Neuronal stem cell (in vitro differentiated cells): ENCODE measurements around the gene CROCC.
"Not testable (repeated sequence)": the region's sequence is repeated elsewhere in the genome, so short reads cannot be mapped to it uniquely, and the experiment has no call there.

ENCODE experiments used
- DNase-seq: peaks from one replicate; pipeline ENCODE4 v3.0.0-alpha.2; 2013; ENCODE audit warnings: low spot score
- H2AFZ ChIP-seq: one replicate; pipeline ENCODE4 v1.6.1; 2013; ENCODE audit warnings: mild to moderate bottlenecking, low read length, inconsistent platforms
- H2AK5ac ChIP-seq: 2 replicates; pipeline ENCODE4 v1.6.1; 2013; ENCODE audit warnings: low read depth, mild to moderate bottlenecking, inconsistent platforms, low read length, moderate library complexity, mixed read lengths
- H2BK120ac ChIP-seq: 2 replicates; pipeline ENCODE4 v1.6.1; 2013; ENCODE audit warnings: low read depth, mild to moderate bottlenecking, inconsistent platforms, low read length, moderate library complexity, mixed read lengths
- H2BK12ac ChIP-seq: one replicate; pipeline ENCODE4 v1.6.1; 2013; ENCODE audit warnings: low read length, inconsistent platforms
- H2BK15ac ChIP-seq: 2 replicates; pipeline ENCODE4 v1.6.1; 2013; ENCODE audit warnings: mild to moderate bottlenecking, low read length, inconsistent platforms, mixed read lengths
- H2BK5ac ChIP-seq: one replicate; pipeline ENCODE4 v1.6.1; 2013; ENCODE audit warnings: inconsistent platforms, mild to moderate bottlenecking, low read length, moderate library complexity
- H3K14ac ChIP-seq: one replicate; pipeline ENCODE4 v1.6.1; 2013; ENCODE audit warnings: low read length, inconsistent platforms
- H3K18ac ChIP-seq: 2 replicates; pipeline ENCODE4 v1.6.1; 2013; ENCODE audit warnings: low read length, inconsistent platforms
- H3K23ac ChIP-seq: 2 replicates; pipeline ENCODE4 v1.6.1; 2013; ENCODE audit warnings: low read depth, mild to moderate bottlenecking, mixed read lengths, low read length, inconsistent platforms; ENCODE audit not compliant: poor library complexity
- H3K27ac ChIP-seq: replicated peaks from 3 replicates; pipeline ENCODE4 v1.5.1; 2013; ENCODE audit warnings: low read length, inconsistent platforms
- H3K27me3 ChIP-seq, 3 experiments: 2 replicates each; pipeline ENCODE4 v1.6.1; 2013; ENCODE audit warnings: low read length in 3 of 3, mild to moderate bottlenecking in 2 of 3, inconsistent platforms in 1 of 3, low read depth in 1 of 3, mixed read lengths in 1 of 3, moderate library complexity in 1 of 3; ENCODE audit not compliant: control insufficient read depth in 3 of 3, insufficient read depth in 3 of 3
- H3K36me3 ChIP-seq, 2 donors: replicated peaks in 1 of 2; 2 replicates each; pipeline ENCODE4 v1.6.1; 2013; ENCODE audit warnings: low read length in 2 of 2; ENCODE audit not compliant: control insufficient read depth in 2 of 2, insufficient read depth in 2 of 2
- H3K4ac ChIP-seq: 2 replicates; pipeline ENCODE4 v1.6.1; 2013; ENCODE audit warnings: inconsistent platforms, mild to moderate bottlenecking, low read length, moderate library complexity
- H3K4me1 ChIP-seq, 2 donors: 1 replicate in 1 of 2; 2 replicates in 1 of 2; pipeline ENCODE4 v1.6.1; 2013; ENCODE audit warnings: low read length in 2 of 2, low read depth in 1 of 2; ENCODE audit not compliant: control insufficient read depth in 2 of 2, insufficient read depth in 1 of 2
- H3K4me2 ChIP-seq: one replicate; pipeline ENCODE4 v1.6.1; 2013; ENCODE audit warnings: mild to moderate bottlenecking, low read length, inconsistent platforms; ENCODE audit not compliant: insufficient read depth, poor library complexity, severe bottlenecking
- H3K4me3 ChIP-seq, 2 donors: 2 replicates each; pipeline ENCODE4 v1.5.1; 2013; ENCODE audit warnings: low read length in 2 of 2, mild to moderate bottlenecking in 2 of 2, inconsistent platforms in 1 of 2, moderate library complexity in 1 of 2
- H3K79me1 ChIP-seq: one replicate; pipeline ENCODE4 v1.6.1; 2013; ENCODE audit warnings: low read depth, mild to moderate bottlenecking, inconsistent platforms, low read length, moderate library complexity
- H3K9ac ChIP-seq: one replicate; pipeline ENCODE4 v1.6.1; 2013; ENCODE audit warnings: mild to moderate bottlenecking, low read depth, low read length, inconsistent platforms; ENCODE audit not compliant: poor library complexity
- H3K9me3 ChIP-seq, 2 donors: replicated peaks in 1 of 2; 2 replicates each; pipeline versions ENCODE3 to v1.6.1; 2013; ENCODE audit warnings: low read length in 2 of 2, mild to moderate bottlenecking in 2 of 2, inconsistent platforms in 1 of 2, low read depth in 1 of 2, mixed read lengths in 1 of 2, moderate library complexity in 1 of 2; ENCODE audit not compliant: control insufficient read depth in 2 of 2, insufficient read depth in 1 of 2
- H4K8ac ChIP-seq: one replicate; pipeline ENCODE4 v1.6.1; 2013; ENCODE audit warnings: low read depth, mild to moderate bottlenecking, inconsistent platforms, low read length, moderate library complexity
- H4K91ac ChIP-seq: one replicate; pipeline ENCODE4 v1.6.1; 2013; ENCODE audit warnings: low read length, low read depth, mild to moderate bottlenecking, inconsistent platforms; ENCODE audit not compliant: poor library complexity
- WGBS, 2 donors: extraction: QIAGEN DNeasy Blood & Tissue Kit; methylation state at CpG; one replicate each; pipeline ENCODE4 v1.1.7; 2013; ENCODE audit warnings: missing lambda C conversion rate in 2 of 2, mixed read lengths in 1 of 2; ENCODE audit not compliant: insufficient read length in 2 of 2, insufficient replicate concordance in 1 of 2; ENCODE audit errors: extremely low coverage in 2 of 2; 5-methylcytosine and 5-hydroxymethylcytosine counted together

CROCC gene

GRCh38 chr1:16960560-16961296 lies 39.0 kb downstream of the CROCC start:
- peak overlapping the region; percentile 17 for H2BK12ac ChIP-seq
- no CpG with 5 or more reads among the region's 57 CpGs for WGBS, 2 donors
- H2AFZ ChIP-seq, result no peak overlapping the region
- DNase-seq, result peak; percentile 75
- H2BK120ac ChIP-seq, result no peak overlapping the region
- H4K8ac ChIP-seq, result peak overlapping the region; percentile 78
- H3K4me3 ChIP-seq, result peak overlapping the region in 1 of 2 donors; percentile 72
- H3K4ac ChIP-seq, result no peak overlapping the region
- H2BK15ac ChIP-seq, result no peak overlapping the region
- H3K23ac ChIP-seq, result peak overlapping the region; percentile 89
- H4K91ac ChIP-seq, result no peak overlapping the region
- H3K27me3 ChIP-seq, result no peaks in the 10 kb centered on the region
- peak overlapping the region; percentile 56 for H3K27ac ChIP-seq
- peaks cover 2% of the 10 kb centered on the region for H3K79me1 ChIP-seq
- H2BK5ac ChIP-seq, result peak overlapping the region; percentile 58
- peaks cover 19 to 49% of the 10 kb centered on the region in 2 donors for H3K36me3 ChIP-seq
- peak overlapping the region; percentile 75 for H3K9ac ChIP-seq
- H3K4me1 ChIP-seq, result peaks cover 1 to 7% of the 10 kb centered on the region in 2 donors
- peak overlapping the region; percentile 80 for H3K18ac ChIP-seq
- no peaks in the 10 kb centered on the region for H3K9me3 ChIP-seq
- peak overlapping the region; percentile 15 for H3K14ac ChIP-seq
- peak overlapping the region; percentile 2 for H2AK5ac ChIP-seq
- peak overlapping the region; percentile 52 for H3K4me2 ChIP-seq

DNA sequence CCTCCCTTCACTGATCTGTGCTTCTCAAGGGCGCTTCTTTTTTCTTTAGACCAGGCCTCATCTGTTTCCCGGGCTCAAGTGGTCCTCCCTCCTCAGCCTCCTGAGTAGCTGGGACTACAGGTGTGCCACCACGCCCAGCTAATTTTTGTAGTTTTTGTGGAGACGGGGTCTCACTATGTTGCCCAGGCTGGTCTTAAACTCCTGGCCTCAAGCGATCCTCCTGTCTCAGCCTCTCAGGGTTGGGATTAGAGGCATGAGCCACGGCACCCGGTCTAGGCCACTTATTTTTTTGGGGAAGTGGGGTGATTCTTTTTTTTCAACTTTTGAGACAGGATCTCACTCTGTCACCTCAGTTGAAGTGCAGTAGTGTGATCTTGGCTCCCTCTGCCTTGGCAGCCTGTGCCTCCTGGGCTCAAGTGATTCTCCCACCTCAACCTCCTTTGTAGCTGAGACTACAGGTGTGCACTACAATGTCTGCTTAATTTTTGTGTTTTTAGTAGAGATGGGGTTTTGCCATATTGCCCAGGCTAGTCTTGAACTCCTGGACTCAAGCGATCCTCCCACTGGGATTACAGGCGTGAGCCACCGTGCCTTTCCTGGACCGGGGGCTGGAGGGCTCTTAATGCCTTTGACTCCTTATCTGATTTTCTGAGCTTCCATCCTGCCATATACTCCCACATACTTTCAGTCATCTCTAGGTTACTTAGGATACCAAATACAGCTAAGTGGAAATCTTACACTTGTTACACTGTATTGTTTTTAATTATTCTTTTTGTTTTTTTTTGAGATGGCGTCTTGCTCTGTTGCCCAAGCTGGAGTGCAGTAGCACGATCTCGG lies 39.8 kb downstream of the CROCC start:
- no peak overlapping the region for H2AFZ ChIP-seq
- no peak overlapping the region for H3K27ac ChIP-seq
- no peak overlapping the region for H3K4me3 ChIP-seq

GRCh38 chr1:16964169-16964568 lies 42.4 kb downstream of the CROCC start:
- H3K14ac ChIP-seq, H3K4me2 ChIP-seq, DNase-seq, H3K79me1 ChIP-seq, H2BK12ac ChIP-seq, H2AK5ac ChIP-seq, H4K91ac ChIP-seq, H3K9ac ChIP-seq, H2BK15ac ChIP-seq, H3K4me1 ChIP-seq, H3K23ac ChIP-seq, H2BK5ac ChIP-seq, H3K18ac ChIP-seq, H2BK120ac ChIP-seq, H3K27ac ChIP-seq, H2AFZ ChIP-seq, H3K4me3 ChIP-seq, H3K4ac ChIP-seq, H4K8ac ChIP-seq, H3K27me3 ChIP-seq, H3K9me3 ChIP-seq: not testable (repeated sequence)
- H3K36me3 ChIP-seq, result peaks cover 26 to 44% of the 10 kb centered on the region in 2 donors
- WGBS, 2 donors, result no CpG with 5 or more reads among the region's 4 CpGs

More for the DNA sequence above, 39.8 kb downstream of the CROCC start:
- Histone ChIP-seq H3K36me3 (peaks cover 22 to 49% of the 10 kb centered on the region in 2 donors), H3K4me2 (peak overlapping the region; percentile 52), H2BK120ac (no peak overlapping the region), H3K4me1 (no peaks in the 10 kb centered on the region), H2AK5ac (peak overlapping the region; percentile 2), H2BK12ac (no peak overlapping the region), H3K23ac (no peak overlapping the region), H4K8ac (no peak overlapping the region), H3K79me1 (peaks cover 4% of the 10 kb centered on the region), H3K18ac (no peak overlapping the region), H4K91ac (no peak overlapping the region), H2BK15ac (no peak overlapping the region), H3K9ac (no peak overlapping the region), H3K14ac (no peak overlapping the region), H3K4ac (peak overlapping the region; percentile 84), H3K9me3 (no peaks in the 10 kb centered on the region), H2BK5ac (no peak overlapping the region), H3K27me3 (no peaks in the 10 kb centered on the region)
- WGBS, 2 donors, result no CpG with 5 or more reads among the region's 14 CpGs
- DNase-seq, result no peak

GRCh38 chr1:16965486-16966067 lies 43.8 kb downstream of the CROCC start:
- Histone ChIP-seq H3K4me3 (no peak overlapping the region), H3K9me3 (no peaks in the 10 kb centered on the region), H3K14ac (no peak overlapping the region), H3K27ac (no peak overlapping the region), H3K79me1 (peaks cover 4% of the 10 kb centered on the region), H4K8ac (no peak overlapping the region), H3K4me1 (no peaks in the 10 kb centered on the region), H3K9ac (no peak overlapping the region), H3K27me3 (no peaks in the 10 kb centered on the region), H2BK5ac (no peak overlapping the region), H2AFZ (no peak overlapping the region), H3K4me2 (no peak overlapping the region), H2BK12ac (no peak overlapping the region), H3K36me3 (peaks cover 34 to 45% of the 10 kb centered on the region in 2 donors), H2BK15ac (no peak overlapping the region), H2BK120ac (no peak overlapping the region), H4K91ac (no peak overlapping the region), H3K4ac (no peak overlapping the region), H3K18ac (no peak overlapping the region), H2AK5ac (no peak overlapping the region), H3K23ac (peak overlapping the region; percentile 73)
- WGBS, 2 donors, result no CpG with 5 or more reads among the region's 13 CpGs
- no peak for DNase-seq
